Measurements from ENCODE around the gene TRIM24.

The TRIM24 gene

DNA sequence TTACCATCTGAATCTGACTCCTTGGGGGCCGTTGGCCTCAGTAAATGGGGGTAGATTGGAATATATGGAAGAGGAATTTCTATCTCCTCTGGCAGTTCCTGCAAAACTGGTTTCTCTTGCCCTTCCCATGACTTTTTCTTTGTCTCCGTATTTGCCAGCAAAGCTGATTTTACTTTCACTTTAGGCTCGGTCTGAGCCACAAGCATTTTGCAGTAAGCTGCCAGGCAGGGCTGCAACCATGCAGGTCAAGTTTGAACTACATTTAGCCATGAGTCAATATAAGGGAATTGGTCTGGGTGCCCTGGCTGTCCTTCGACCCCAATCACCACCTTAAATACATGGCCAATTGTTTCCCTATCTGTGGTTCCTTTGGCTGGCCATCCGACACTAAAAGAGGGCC, 104.3 kb downstream of the TRIM24 start:
- peaks cover 96% of the 10 kb centered on the region for H3K36me3 Mint-ChIP-seq (ENCODE audit: low read depth)
- H3K27me3 Mint-ChIP-seq (ENCODE audit: low read depth), result no peaks in the 10 kb centered on the region
- H3K4me1 Mint-ChIP-seq, result no peaks in the 10 kb centered on the region
- H3K27ac Mint-ChIP-seq, result no peak overlapping the region
- TF ChIP-seq, protein P1, sequence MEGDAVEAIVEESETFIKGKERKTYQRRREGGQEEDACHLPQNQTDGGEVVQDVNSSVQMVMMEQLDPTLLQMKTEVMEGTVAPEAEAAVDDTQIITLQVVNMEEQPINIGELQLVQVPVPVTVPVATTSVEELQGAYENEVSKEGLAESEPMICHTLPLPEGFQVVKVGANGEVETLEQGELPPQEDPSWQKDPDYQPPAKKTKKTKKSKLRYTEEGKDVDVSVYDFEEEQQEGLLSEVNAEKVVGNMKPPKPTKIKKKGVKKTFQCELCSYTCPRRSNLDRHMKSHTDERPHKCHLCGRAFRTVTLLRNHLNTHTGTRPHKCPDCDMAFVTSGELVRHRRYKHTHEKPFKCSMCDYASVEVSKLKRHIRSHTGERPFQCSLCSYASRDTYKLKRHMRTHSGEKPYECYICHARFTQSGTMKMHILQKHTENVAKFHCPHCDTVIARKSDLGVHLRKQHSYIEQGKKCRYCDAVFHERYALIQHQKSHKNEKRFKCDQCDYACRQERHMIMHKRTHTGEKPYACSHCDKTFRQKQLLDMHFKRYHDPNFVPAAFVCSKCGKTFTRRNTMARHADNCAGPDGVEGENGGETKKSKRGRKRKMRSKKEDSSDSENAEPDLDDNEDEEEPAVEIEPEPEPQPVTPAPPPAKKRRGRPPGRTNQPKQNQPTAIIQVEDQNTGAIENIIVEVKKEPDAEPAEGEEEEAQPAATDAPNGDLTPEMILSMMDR (IDR thresholded peaks at IDR 0.05; ENCODE audit: unreplicated experiment in 3 of 3), result no peak
- peaks cover 67% of the 10 kb centered on the region for H3K9me3 Mint-ChIP-seq
- no peak overlapping the region for H3K4me3 Mint-ChIP-seq

DNA sequence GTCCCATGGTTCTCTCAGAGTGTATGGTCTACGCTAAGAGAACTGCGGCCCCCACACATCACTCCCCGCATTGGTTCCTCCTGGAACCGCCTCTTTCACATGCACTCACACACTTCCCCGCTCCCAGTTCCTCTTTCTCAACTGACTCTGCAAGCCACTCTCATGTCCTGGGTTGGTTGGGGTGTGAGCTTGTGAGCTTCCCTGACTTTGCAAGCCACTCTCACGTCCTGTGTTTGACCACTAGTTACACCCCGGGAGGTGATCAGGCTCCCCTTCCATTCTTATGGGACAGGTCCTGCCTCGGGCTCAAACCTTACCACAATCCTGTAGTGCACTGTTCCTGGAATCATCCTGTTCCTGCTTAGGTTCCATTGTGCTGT, 105.0 kb downstream of the TRIM24 start:
- H3K9me3 Mint-ChIP-seq, result peaks cover 60% of the 10 kb centered on the region

DNA sequence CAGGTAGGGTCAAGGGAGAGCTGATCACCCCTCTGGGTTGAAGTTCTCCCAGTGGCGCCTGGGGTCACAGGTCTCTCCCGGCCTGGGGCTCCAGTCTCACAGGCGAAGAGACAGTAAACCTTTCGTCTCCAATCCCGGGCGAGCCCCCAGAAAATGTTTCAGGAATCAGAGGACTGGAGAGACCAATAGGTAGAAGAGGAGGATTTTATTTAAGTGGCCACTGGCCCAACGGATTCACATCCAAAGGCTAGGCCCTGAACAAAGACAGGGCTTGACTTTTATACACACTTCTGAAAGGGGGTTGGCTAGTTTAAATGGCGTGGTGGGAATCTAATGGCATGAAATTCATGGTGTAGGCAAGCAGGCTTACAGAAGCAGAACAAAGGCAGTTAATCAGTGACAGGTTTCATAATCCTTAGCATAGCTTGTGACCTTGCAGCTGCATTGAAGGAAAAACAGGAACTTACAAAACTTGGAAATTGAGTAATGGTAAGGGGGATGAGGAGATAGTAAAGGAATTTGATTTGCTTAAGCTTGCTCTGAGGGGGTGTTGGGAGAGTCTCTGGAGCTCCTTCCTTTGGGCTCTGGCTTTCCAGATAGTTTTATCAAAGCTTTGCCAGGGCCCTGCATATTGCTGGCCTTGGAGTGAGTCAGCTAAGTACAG, 105.5 kb downstream of the TRIM24 start:
- H3K4me1 Mint-ChIP-seq, result no peaks in the 10 kb centered on the region
- H3K4me3 Mint-ChIP-seq, result no peak overlapping the region
- peaks cover 96% of the 10 kb centered on the region for H3K36me3 Mint-ChIP-seq (ENCODE audit: low read depth)
- peaks cover 55% of the 10 kb centered on the region for H3K9me3 Mint-ChIP-seq
- TF ChIP-seq, protein P1 (IDR thresholded peaks at IDR 0.05; ENCODE audit: unreplicated experiment in 3 of 3), result no peak
- peak overlapping the region in 1 of 3 experiments; percentile 79 for H3K27ac Mint-ChIP-seq
- H3K27me3 Mint-ChIP-seq (ENCODE audit: low read depth), result no peaks in the 10 kb centered on the region

More for the DNA sequence above, 105.0 kb downstream of the TRIM24 start:
- Mint-ChIP-seq H3K4me3 (no peak overlapping the region), H3K36me3 (ENCODE audit: low read depth) (peaks cover 96% of the 10 kb centered on the region), H3K27ac (no peak overlapping the region), H3K27me3 (ENCODE audit: low read depth) (no peaks in the 10 kb centered on the region), H3K4me1 (no peaks in the 10 kb centered on the region)
- TF ChIP-seq, protein P1 (IDR thresholded peaks at IDR 0.05; ENCODE audit: unreplicated experiment in 3 of 3), result no peak

DNA sequence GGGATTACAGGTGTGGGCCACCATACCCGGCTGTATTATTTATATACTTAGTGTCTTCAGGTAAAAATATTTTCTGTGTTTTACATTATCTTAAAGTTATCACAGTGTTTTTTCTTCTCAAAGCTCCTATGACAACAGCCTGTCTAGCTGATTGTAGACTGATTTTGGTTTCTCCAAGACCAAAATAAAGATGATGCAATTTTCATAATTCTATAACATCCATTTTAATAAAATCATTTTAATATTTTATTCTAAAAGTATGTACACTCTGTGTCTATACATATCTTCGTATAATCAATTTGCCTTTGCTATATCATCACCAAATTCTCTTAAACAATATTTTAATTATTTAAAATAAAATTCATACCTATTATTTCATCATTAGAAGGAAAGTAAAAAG, 108.6 kb downstream of the TRIM24 start:
- H3K36me3 Mint-ChIP-seq (ENCODE audit: low read depth), result peaks cover 85% of the 10 kb centered on the region
- H3K4me1 Mint-ChIP-seq, result no peaks in the 10 kb centered on the region
- TF ChIP-seq, protein P1 (IDR thresholded peaks at IDR 0.05; ENCODE audit: unreplicated experiment in 3 of 3), result no peak
- H3K9me3 Mint-ChIP-seq, result peaks cover 32% of the 10 kb centered on the region
- H3K27ac Mint-ChIP-seq, result no peak overlapping the region
- H3K4me3 Mint-ChIP-seq, result no peak overlapping the region
- H3K27me3 Mint-ChIP-seq (ENCODE audit: low read depth), result no peaks in the 10 kb centered on the region

DNA sequence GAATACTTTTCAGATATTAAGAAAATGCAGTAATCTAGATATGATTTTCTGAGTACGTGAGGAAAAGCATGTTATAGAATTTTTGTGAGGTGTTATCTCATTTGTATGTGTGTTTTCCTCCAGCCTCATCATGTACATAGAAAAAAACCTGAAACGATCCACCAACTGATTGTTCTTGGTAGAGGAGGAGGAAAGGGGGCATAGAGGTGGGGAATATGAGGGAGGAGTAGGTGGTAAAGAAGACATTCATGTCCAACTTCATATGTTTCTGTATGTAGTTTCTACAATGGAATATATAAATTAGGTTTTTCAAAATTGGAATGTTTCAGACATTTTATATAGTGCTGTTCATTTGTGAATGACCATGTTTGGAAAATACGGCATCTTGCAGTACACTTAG, 109.4 kb downstream of the TRIM24 start:
- no peak overlapping the region for H3K27ac Mint-ChIP-seq
- no peak overlapping the region for H3K4me3 Mint-ChIP-seq
- H3K27me3 Mint-ChIP-seq (ENCODE audit: low read depth), result no peaks in the 10 kb centered on the region
- peaks cover 85% of the 10 kb centered on the region for H3K36me3 Mint-ChIP-seq (ENCODE audit: low read depth)
- H3K4me1 Mint-ChIP-seq, result no peaks in the 10 kb centered on the region
- TF ChIP-seq, protein P1 (IDR thresholded peaks at IDR 0.05; ENCODE audit: unreplicated experiment in 3 of 3), result no peak
- H3K9me3 Mint-ChIP-seq, result peaks cover 24% of the 10 kb centered on the region

DNA sequence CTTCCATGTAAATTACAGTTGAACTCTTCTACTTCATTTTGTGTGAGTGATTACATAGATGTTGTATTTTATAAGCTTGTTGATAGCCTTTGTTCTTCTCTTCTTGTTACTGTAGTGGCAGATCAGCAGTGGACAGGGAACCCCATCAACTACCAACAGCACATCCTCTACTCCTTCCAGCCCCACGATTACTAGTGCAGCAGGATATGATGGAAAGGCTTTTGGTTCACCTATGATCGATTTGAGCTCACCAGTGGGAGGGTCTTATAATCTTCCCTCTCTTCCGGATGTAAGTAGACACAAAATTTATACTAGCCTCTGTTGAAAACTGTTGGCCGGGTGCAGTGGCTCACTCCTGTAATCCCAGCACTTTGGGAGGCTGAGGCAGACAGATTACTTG, 110.7 kb downstream of the TRIM24 start:
- Mint-ChIP-seq H3K9me3 (peaks cover 11% of the 10 kb centered on the region), H3K27ac (no peak overlapping the region), H3K36me3 (ENCODE audit: low read depth) (peaks cover 83% of the 10 kb centered on the region), H3K4me1 (no peaks in the 10 kb centered on the region), H3K27me3 (ENCODE audit: low read depth) (no peaks in the 10 kb centered on the region), H3K4me3 (no peak overlapping the region)
- TF ChIP-seq, protein P1 (IDR thresholded peaks at IDR 0.05; ENCODE audit: unreplicated experiment in 3 of 3), result no peak

Data from nephron (organoid).